Activated naive CD4-positive, alpha-beta T cell treated with anti-CD3 and anti-CD28 coated beads, Interleukin-2, amount 50 U/mL, for 24 hours (primary cell): ENCODE measurements around the gene MAN1C1.

Experiments
- H3K27ac Mint-ChIP-seq: one replicate; pipeline ENCODE4 v1.8.0; 2021; ENCODE audit warnings: mild to moderate bottlenecking, mixed read lengths
- H3K27me3 Mint-ChIP-seq: one replicate; pipeline ENCODE4 v1.8.0; 2021; ENCODE audit warnings: mixed read lengths
- H3K36me3 Mint-ChIP-seq: one replicate; pipeline ENCODE4 v1.8.0; 2021; ENCODE audit warnings: mixed read lengths
- H3K4me1 Mint-ChIP-seq: one replicate; pipeline ENCODE4 v1.8.0; 2021; ENCODE audit warnings: mixed read lengths
- H3K4me3 Mint-ChIP-seq: one replicate; pipeline ENCODE4 v1.8.0; 2021; ENCODE audit warnings: mild to moderate bottlenecking, mixed read lengths
- H3K9me3 Mint-ChIP-seq: one replicate; pipeline ENCODE4 v1.8.0; 2021; ENCODE audit warnings: mixed read lengths

The MAN1C1 gene

DNA sequence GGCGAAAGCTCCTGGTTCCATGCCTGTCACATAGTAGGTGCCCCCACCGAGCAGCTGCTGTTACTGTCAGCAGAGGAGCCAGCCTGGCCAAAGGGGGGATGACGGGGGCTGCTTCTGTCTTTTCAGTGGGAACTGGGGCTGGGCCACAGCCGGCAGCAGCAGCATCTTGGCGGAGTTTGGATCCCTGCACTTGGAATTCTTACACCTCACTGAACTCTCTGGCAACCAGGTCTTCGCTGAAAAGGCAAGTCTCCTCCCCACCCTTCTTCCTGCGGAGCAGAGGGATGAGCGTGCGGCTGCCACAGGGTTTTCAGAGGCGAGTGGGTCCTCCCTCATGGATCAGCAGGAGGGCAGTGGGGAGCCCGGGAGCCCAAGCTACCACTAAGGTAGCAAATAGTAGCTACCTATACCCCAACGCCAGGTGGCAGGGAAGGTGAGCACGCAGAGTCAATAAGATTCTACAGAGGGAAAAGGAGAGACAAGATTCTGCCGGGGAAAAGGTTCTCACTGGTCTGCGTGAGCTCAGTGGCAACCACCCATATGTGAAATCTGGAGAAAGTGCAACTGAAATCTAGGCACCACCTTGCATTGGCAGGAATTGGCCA is 142.0 kb downstream of the MAN1C1 start:
- H3K27ac Mint-ChIP-seq, result no peak overlapping the region
- H3K4me3 Mint-ChIP-seq, result no peak overlapping the region
- H3K36me3 Mint-ChIP-seq, result peaks cover 4% of the 10 kb centered on the region
- H3K4me1 Mint-ChIP-seq, result peaks cover 35% of the 10 kb centered on the region
- H3K27me3 Mint-ChIP-seq, result no peaks in the 10 kb centered on the region
- no peaks in the 10 kb centered on the region for H3K9me3 Mint-ChIP-seq

DNA sequence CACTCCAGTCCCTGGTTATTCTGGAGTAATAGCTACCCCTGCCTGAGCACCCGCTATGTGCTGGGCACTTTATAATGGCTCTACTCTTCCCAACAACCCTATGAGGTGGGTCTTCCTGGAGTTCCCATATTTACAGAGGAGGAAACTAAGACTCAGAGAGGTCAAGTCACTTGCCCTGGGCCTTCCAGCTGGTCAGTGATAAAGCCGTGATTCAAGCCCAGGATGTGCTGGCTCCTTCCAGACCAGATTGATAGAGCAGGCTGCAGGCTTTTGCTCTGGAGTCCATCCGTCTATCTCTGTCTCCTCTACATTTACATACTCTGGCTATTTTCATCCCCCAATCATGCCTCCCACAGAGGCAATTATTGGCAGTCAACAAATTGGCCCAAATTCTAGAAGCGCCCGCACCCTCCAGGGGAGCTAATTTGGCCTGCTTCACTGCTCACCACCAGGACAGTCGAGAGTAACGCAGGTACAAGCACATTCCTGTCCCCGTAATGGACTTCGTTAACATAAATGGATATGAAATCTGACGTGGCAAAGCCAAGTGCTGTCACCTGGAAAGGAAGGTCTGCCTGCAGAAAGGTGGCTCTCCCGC is 143.6 kb downstream of the MAN1C1 start:
- Mint-ChIP-seq H3K4me1 (peaks cover 23% of the 10 kb centered on the region), H3K27me3 (no peaks in the 10 kb centered on the region), H3K9me3 (no peaks in the 10 kb centered on the region), H3K36me3 (peaks cover 4% of the 10 kb centered on the region), H3K27ac (peak overlapping the region; percentile 76), H3K4me3 (no peak overlapping the region)

DNA sequence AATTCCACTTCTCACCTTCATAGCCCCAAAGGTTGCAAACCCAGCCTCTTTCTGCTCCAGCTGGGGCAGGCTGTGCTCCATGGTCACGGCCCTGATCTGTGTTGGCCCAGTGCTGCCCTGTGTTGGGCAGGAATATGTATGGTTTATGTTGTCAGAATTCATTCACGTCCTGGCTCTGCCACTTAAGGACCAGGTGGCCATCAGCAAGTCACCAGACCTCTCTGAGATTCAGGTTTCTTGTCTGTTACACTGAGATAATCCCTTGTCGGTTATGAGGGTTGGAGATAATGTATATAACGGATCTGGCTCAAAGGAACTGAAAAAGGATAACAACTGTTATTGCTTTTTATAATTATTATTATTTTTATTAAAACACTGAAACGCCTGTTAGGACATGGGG is 144.3 kb downstream of the MAN1C1 start:
- H3K4me3 Mint-ChIP-seq, result no peak overlapping the region
- H3K27ac Mint-ChIP-seq, result no peak overlapping the region
- H3K4me1 Mint-ChIP-seq, result peaks cover 23% of the 10 kb centered on the region
- H3K36me3 Mint-ChIP-seq, result peaks cover 4% of the 10 kb centered on the region
- H3K9me3 Mint-ChIP-seq, result no peaks in the 10 kb centered on the region
- H3K27me3 Mint-ChIP-seq, result no peaks in the 10 kb centered on the region

DNA sequence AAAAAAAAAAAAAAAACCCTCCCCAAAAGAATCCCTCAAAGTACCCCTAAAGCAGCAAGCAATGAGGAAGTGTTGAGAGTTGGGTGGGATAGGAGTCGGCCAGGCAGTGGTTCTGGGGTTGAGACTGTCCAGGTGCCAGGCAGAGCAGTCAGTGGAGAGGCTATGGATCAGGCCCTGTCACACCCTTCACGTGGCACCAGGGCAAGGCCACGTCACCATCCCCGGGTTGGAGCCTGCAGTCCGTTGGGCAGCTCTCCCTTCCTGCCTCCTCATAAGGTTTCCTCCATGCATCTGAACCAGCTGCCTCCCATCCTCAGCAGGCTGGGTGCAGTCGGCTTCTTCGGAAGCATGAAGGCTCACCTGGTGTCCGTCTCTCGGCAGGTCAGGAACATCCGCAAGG is 146.9 kb downstream of the MAN1C1 start:
- Mint-ChIP-seq H3K4me3 (no peak overlapping the region), H3K9me3 (no peaks in the 10 kb centered on the region), H3K36me3 (peaks cover 8% of the 10 kb centered on the region), H3K4me1 (peaks cover 25% of the 10 kb centered on the region), H3K27me3 (no peaks in the 10 kb centered on the region), H3K27ac (no peak overlapping the region)

GRCh38 chr1:25765136-25765922 is 148.7 kb downstream of the MAN1C1 start:
- Mint-ChIP-seq H3K27me3 (no peaks in the 10 kb centered on the region), H3K27ac (peak overlapping the region; percentile 62), H3K36me3 (peaks cover 6% of the 10 kb centered on the region), H3K4me1 (peaks cover 43% of the 10 kb centered on the region), H3K9me3 (no peaks in the 10 kb centered on the region), H3K4me3 (peak overlapping the region; percentile 16)

DNA sequence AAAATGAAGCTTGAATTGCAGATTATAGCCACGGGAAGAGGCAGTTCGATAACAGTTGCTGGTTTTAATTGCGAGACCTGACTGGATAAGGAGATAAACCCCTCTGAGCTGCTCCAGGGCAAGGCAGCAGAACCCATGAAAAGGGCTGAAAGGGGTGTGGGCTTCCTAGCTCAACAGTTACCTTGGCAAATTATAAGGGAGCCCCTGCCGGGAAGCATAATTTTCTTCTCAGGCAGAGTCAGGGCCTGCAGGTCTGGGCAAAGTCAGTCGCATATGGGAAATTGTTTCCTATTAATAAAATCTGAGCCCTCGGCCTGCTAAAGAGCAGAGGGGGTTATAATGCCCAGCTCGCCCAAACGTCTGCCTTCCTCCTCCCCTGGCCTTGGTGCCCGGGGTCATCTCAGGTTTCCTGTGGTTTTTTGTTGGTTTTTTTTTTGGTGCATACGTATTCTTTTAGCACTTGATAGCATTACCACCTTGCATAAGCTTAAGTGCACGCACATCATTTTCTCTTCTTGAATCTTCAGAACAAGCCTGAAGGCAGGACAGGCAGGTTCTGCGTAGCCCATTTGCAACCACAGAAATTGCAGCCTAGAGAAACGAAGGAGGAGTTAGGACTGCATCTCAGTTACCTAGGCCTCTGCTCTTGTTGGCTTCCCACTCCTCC is 149.5 kb downstream of the MAN1C1 start:
- no peaks in the 10 kb centered on the region for H3K9me3 Mint-ChIP-seq
- peaks cover 51% of the 10 kb centered on the region for H3K4me1 Mint-ChIP-seq
- H3K27ac Mint-ChIP-seq, result peak overlapping the region; percentile 76
- no peaks in the 10 kb centered on the region for H3K27me3 Mint-ChIP-seq
- H3K4me3 Mint-ChIP-seq, result peak overlapping the region; percentile 16
- peaks cover 6% of the 10 kb centered on the region for H3K36me3 Mint-ChIP-seq

DNA sequence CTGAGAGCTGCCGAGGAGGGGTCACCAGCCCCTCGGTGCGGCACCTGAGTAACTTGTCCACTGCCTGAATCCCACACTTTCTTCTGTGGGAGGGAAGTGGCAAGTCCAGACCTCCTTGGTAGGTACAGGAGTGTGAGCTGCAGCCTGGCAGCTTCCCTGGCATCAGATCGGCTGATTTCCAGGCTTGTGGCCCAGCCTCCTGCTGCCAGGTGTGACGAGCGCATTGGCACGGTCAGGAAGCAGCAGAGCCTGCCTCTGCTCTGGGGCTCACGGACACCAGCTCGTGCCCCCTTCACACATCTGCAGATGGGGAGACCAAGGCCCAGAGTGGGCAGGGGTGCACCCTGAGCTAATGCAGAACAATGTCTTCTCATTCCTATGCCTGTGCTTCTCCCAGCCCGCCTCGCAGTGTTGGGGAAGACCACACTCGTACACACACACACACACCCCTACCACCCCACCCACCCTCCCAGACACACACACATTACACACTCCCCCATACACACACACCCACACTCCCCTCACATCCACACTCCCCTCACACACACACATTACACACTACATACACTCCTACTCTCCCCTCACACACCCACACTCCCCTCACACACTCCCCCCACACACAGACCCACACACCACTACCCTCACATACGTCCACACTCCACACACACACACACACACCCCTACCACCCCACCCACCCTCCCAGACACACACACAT is 150.3 kb downstream of the MAN1C1 start:
- Mint-ChIP-seq H3K4me3 (no peak overlapping the region), H3K36me3 (peaks cover 4% of the 10 kb centered on the region)

GRCh38 chr1:25767437-25767770 is 150.8 kb downstream of the MAN1C1 start:
- no peak overlapping the region for H3K4me3 Mint-ChIP-seq
- no peaks in the 10 kb centered on the region for H3K27me3 Mint-ChIP-seq
- H3K4me1 Mint-ChIP-seq, result peaks cover 64% of the 10 kb centered on the region
- peak overlapping the region; percentile 84 for H3K27ac Mint-ChIP-seq
- peaks cover 4% of the 10 kb centered on the region for H3K36me3 Mint-ChIP-seq
- H3K9me3 Mint-ChIP-seq, result no peaks in the 10 kb centered on the region

More for the DNA sequence above, 150.3 kb downstream of the MAN1C1 start:
- H3K4me1 Mint-ChIP-seq, result peaks cover 59% of the 10 kb centered on the region
- H3K9me3 Mint-ChIP-seq, result no peaks in the 10 kb centered on the region
- no peaks in the 10 kb centered on the region for H3K27me3 Mint-ChIP-seq
- H3K27ac Mint-ChIP-seq, result peak overlapping the region; percentile 84

- peak overlapping the region; percentile 36 for H3K27ac Mint-ChIP-seq
- H3K4me1 Mint-ChIP-seq, result peaks cover 80% of the 10 kb centered on the region
- H3K27me3 Mint-ChIP-seq, result no peaks in the 10 kb centered on the region
- H3K9me3 Mint-ChIP-seq, result no peaks in the 10 kb centered on the region
- peaks cover 10% of the 10 kb centered on the region for H3K36me3 Mint-ChIP-seq
- peak overlapping the region; percentile 9 for H3K4me3 Mint-ChIP-seq
These were observed 152.4 kb downstream of the MAN1C1 start for GRCh38 chr1:25768999-25769398.

DNA sequence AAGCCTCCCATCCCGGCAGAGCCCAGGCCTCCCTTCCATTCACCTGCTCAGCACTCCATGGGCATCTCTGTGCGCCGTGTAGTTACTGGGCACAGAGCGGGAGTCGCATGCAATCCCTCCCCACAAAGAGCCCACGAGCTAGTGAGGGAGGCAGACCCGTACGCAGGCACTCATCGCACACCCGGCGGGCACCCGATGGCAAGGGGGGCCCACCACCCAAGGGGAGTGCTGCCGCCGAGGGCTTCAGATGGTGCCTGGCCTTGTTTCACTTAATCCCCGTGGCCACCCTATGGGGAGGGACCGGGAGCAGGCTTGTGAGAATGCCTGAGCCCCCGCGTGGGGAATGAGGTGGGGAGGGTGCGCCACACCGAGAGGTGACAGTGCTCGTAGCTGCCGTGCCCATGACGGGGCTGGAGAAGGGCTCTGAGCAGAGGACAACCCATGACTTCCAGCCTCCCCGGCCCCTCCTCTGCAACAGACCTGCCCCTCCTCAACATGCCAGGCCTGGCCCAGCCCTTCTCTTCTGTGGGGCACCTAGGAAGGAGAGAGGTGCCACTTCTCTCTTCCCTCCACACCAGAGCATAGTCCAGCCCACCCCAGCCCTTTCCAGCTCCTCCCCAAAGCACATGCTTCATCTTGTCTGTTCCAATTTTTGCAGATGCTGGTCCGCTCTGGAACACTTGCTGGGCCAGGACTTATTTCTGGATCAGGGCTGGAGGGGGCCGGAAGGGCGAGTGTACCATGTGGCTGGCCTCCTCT is 153.2 kb downstream of the MAN1C1 start:
- no peaks in the 10 kb centered on the region for H3K27me3 Mint-ChIP-seq
- peak overlapping the region; percentile 62 for H3K4me3 Mint-ChIP-seq
- H3K9me3 Mint-ChIP-seq, result no peaks in the 10 kb centered on the region
- peaks cover 10% of the 10 kb centered on the region for H3K36me3 Mint-ChIP-seq
- H3K4me1 Mint-ChIP-seq, result peaks cover 88% of the 10 kb centered on the region
- peak overlapping the region; percentile 66 for H3K27ac Mint-ChIP-seq

GRCh38 chr1:25770541-25771220 is 154.1 kb downstream of the MAN1C1 start:
- Mint-ChIP-seq H3K27ac (peak overlapping the region; percentile 66), H3K4me3 (peak overlapping the region; percentile 62), H3K4me1 (peaks cover 88% of the 10 kb centered on the region), H3K9me3 (no peaks in the 10 kb centered on the region), H3K27me3 (no peaks in the 10 kb centered on the region), H3K36me3 (peaks cover 11% of the 10 kb centered on the region)

DNA sequence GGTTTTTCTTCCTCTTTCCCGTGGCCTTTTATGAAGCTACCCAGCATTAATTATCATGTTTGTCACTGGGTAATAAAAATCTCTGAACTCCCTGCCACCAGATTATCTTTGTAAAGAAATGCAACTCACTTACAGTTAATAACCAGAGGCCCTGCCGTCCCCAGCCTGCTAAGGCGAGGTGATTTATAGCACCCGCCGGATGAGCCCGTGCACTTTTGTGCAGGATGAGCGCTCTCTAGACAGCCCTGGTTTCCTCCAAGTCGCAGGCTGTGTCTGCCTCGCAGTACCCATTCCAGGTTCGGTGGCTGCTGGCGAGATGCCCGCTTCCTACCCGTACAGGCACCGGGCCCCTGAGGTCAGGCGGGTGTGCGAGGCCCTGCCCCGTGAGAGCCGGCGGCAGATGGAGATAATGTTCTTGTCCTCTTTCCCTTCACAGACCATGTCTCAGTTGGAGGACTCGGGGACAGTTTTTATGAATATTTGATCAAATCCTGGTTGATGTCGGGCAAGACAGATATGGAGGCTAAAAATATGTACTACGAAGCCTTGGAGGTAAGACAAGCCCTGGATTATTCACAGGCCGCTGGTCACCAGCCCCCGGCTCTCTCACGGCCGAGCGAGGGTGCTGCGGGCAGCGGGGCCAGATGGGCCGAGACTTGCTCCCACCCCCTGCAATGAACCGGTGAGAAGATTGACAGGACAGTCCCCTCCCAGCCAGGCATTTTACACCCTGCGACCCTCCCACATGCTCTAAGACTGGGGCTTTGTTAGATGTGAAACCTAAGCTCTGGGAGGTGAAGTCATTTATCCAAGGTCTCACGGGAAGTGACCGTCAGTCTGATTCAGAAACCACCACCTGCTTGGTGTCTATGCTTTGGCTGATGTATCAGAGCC is 154.9 kb downstream of the MAN1C1 start:
- Mint-ChIP-seq H3K36me3 (peaks cover 11% of the 10 kb centered on the region), H3K4me1 (peaks cover 88% of the 10 kb centered on the region), H3K27me3 (no peaks in the 10 kb centered on the region), H3K27ac (peak overlapping the region; percentile 66), H3K9me3 (no peaks in the 10 kb centered on the region), H3K4me3 (peak overlapping the region; percentile 62)

- Mint-ChIP-seq H3K27ac (peak overlapping the region; percentile 19), H3K4me3 (peak overlapping the region; percentile 15), H3K36me3 (peaks cover 11% of the 10 kb centered on the region), H3K27me3 (no peaks in the 10 kb centered on the region), H3K9me3 (no peaks in the 10 kb centered on the region), H3K4me1 (peaks cover 93% of the 10 kb centered on the region)
These were observed 155.6 kb downstream of the MAN1C1 start for GRCh38 chr1:25772164-25772563.
